ENCODE results near the gene TRIM58. TPM values are rescaled to one million over a fixed set of nuclear protein-coding genes. Genes with fewer than 3 reads are reported as not detected.

Gene TRIM58
- total and polyA plus RNA-seq, 9 donors, result 1.4 to 6.4 (median 3.3) TPM

DNA sequence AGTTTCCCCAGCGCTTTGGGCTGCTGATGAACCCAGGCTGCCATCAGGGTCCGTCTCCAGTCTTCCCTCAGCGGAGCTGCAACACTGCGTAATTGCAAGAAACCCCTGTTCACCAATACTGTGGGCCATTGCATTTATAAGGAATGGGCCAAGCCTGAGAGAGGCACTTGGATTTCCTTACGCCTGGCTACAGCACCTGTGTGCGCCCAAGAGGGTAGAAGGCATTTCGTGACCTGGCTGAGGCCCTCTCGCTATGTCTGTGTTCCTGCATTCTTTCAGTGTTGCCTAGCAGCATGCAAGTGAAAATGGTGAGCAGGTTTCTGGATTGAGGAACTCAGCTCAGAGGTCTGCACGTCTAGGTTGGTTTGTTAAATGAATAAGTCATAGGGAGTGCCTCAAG is 26.4 kb downstream of the TRIM58 start:
- no peak overlapping the region for H3K4me3 ChIP-seq (ENCODE audit: low read length)
- H3K4me1 ChIP-seq (ENCODE audit: control insufficient read depth, insufficient read depth, low read length), result no peaks in the 10 kb centered on the region
- 83% methylated on average over 6 of the region's 9 CpGs for WGBS (ENCODE audit: insufficient coverage)
- H3K27me3 ChIP-seq (ENCODE audit: control insufficient read depth, insufficient read depth, low read length), result no peaks in the 10 kb centered on the region
- peaks cover 12% of the 10 kb centered on the region for H3K9me3 ChIP-seq (replicated peaks; ENCODE audit: control insufficient read depth, low read depth, low read length)
- H3K27ac ChIP-seq (ENCODE audit: low read length), result no peak overlapping the region
- no peaks in the 10 kb centered on the region for H3K36me3 ChIP-seq (ENCODE audit: control insufficient read depth, insufficient read depth, low read length)
- no peak for DNase-seq

- Histone ChIP-seq H3K9me3 (replicated peaks; ENCODE audit: control insufficient read depth, low read depth, low read length) (peaks cover 7% of the 10 kb centered on the region), H3K27me3 (ENCODE audit: control insufficient read depth, insufficient read depth, low read length) (no peaks in the 10 kb centered on the region), H3K36me3 (ENCODE audit: control insufficient read depth, insufficient read depth, low read length) (no peaks in the 10 kb centered on the region), H3K4me3 (ENCODE audit: low read length) (no peak overlapping the region), H3K27ac (ENCODE audit: low read length) (no peak overlapping the region), H3K4me1 (ENCODE audit: control insufficient read depth, insufficient read depth, low read length) (no peaks in the 10 kb centered on the region)
- DNase-seq, result no peak
- 80% methylated on average over 2 of the region's 10 CpGs for WGBS (ENCODE audit: insufficient coverage)
Observed at GRCh38 chr1:247884797-247885413, 27.9 kb downstream of the TRIM58 start.

- Histone ChIP-seq H3K4me1 (ENCODE audit: control insufficient read depth, insufficient read depth, low read length) (no peaks in the 10 kb centered on the region), H3K36me3 (ENCODE audit: control insufficient read depth, insufficient read depth, low read length) (no peaks in the 10 kb centered on the region), H3K27me3 (ENCODE audit: control insufficient read depth, insufficient read depth, low read length) (no peaks in the 10 kb centered on the region), H3K9me3 (replicated peaks; ENCODE audit: control insufficient read depth, low read depth, low read length) (peaks cover 18% of the 10 kb centered on the region), H3K27ac (ENCODE audit: low read length) (no peak within 1 kb of the TSS), H3K4me3 (ENCODE audit: low read length) (no peak within 1 kb of the TSS)
- WGBS (ENCODE audit: insufficient coverage), result no CpG with 5 or more reads among the region's 2 CpGs
- no peak for DNase-seq
Observed at GRCh38 chr1:247895163-247895637, 38.2 kb downstream of the TRIM58 start, which contains the start of gene OR2W3. TSS of gene OR2W3 (plus strand) at chr1:247895587. CDS start at chr1:247895587, 0 bp downstream.

DNA sequence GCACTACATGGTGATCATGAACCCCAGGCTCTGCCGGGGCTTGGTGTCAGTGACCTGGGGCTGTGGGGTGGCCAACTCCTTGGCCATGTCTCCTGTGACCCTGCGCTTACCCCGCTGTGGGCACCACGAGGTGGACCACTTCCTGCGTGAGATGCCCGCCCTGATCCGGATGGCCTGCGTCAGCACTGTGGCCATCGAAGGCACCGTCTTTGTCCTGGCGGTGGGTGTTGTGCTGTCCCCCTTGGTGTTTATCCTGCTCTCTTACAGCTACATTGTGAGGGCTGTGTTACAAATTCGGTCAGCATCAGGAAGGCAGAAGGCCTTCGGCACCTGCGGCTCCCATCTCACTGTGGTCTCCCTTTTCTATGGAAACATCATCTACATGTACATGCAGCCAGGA is 39.0 kb downstream of the TRIM58 start:
- WGBS (ENCODE audit: insufficient coverage), result 93% methylated on average over 10 of the region's 14 CpGs
- Histone ChIP-seq H3K27ac (ENCODE audit: low read length) (no peak overlapping the region), H3K27me3 (ENCODE audit: control insufficient read depth, insufficient read depth, low read length) (no peaks in the 10 kb centered on the region)

GRCh38 chr1:247904122-247904521 is 47.1 kb downstream of the TRIM58 start:
- Histone ChIP-seq H3K9me3 (replicated peaks; ENCODE audit: control insufficient read depth, low read depth, low read length) (peaks cover 23% of the 10 kb centered on the region), H3K27me3 (ENCODE audit: control insufficient read depth, insufficient read depth, low read length) (no peaks in the 10 kb centered on the region), H3K27ac (ENCODE audit: low read length) (no peak overlapping the region), H3K4me1 (ENCODE audit: control insufficient read depth, insufficient read depth, low read length) (no peaks in the 10 kb centered on the region), H3K4me3 (ENCODE audit: low read length) (no peak overlapping the region), H3K36me3 (ENCODE audit: control insufficient read depth, insufficient read depth, low read length) (no peaks in the 10 kb centered on the region)
- DNase-seq, result no peak
- 78% methylated on average over 1 of the region's 6 CpGs for WGBS (ENCODE audit: insufficient coverage)

More for the DNA sequence above, 39.0 kb downstream of the TRIM58 start:
- Histone ChIP-seq H3K9me3 (replicated peaks; ENCODE audit: control insufficient read depth, low read depth, low read length) (peaks cover 22% of the 10 kb centered on the region), H3K36me3 (ENCODE audit: control insufficient read depth, insufficient read depth, low read length) (no peaks in the 10 kb centered on the region), H3K4me1 (ENCODE audit: control insufficient read depth, insufficient read depth, low read length) (no peaks in the 10 kb centered on the region), H3K4me3 (ENCODE audit: low read length) (no peak overlapping the region)
- no peak for DNase-seq

DNA sequence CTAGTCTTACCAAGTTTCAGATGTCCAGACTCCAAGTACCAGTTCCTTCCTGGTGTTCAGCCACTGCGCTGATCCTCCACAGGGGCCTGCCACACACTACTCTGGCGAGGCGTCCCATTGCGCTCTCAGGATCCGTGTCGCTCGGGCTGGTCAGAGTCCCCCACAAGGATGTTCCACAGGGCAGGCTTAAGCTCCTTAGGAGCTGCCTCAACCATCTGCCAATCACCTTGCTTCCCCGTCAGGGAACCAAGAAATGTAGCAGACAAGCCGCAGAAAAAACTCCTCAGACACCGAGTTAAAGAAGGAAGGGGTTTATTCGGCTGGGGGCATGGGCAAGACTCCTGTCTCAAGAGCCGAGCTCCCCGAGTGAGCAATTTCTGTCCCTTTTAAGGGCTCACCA is 48.2 kb downstream of the TRIM58 start:
- DNase-seq, result no peak
- 95% methylated on average over 9 of the region's 13 CpGs for WGBS (ENCODE audit: insufficient coverage)
- Histone ChIP-seq H3K4me3 (ENCODE audit: low read length) (no peak overlapping the region), H3K9me3 (replicated peaks; ENCODE audit: control insufficient read depth, low read depth, low read length) (peaks cover 23% of the 10 kb centered on the region), H3K27me3 (ENCODE audit: control insufficient read depth, insufficient read depth, low read length) (no peaks in the 10 kb centered on the region), H3K36me3 (ENCODE audit: control insufficient read depth, insufficient read depth, low read length) (no peaks in the 10 kb centered on the region), H3K4me1 (ENCODE audit: control insufficient read depth, insufficient read depth, low read length) (no peaks in the 10 kb centered on the region), H3K27ac (ENCODE audit: low read length) (no peak overlapping the region)

GRCh38 chr1:247905910-247906503 is 49.0 kb downstream of the TRIM58 start:
- Histone ChIP-seq H3K4me3 (ENCODE audit: low read length) (no peak overlapping the region), H3K9me3 (replicated peaks; ENCODE audit: control insufficient read depth, low read depth, low read length) (peaks cover 24% of the 10 kb centered on the region), H3K27me3 (ENCODE audit: control insufficient read depth, insufficient read depth, low read length) (no peaks in the 10 kb centered on the region), H3K4me1 (ENCODE audit: control insufficient read depth, insufficient read depth, low read length) (no peaks in the 10 kb centered on the region), H3K36me3 (ENCODE audit: control insufficient read depth, insufficient read depth, low read length) (no peaks in the 10 kb centered on the region), H3K27ac (ENCODE audit: low read length) (no peak overlapping the region)
- DNase-seq, result no peak
- 87% methylated on average over 4 of the region's 9 CpGs for WGBS (ENCODE audit: insufficient coverage)

DNA sequence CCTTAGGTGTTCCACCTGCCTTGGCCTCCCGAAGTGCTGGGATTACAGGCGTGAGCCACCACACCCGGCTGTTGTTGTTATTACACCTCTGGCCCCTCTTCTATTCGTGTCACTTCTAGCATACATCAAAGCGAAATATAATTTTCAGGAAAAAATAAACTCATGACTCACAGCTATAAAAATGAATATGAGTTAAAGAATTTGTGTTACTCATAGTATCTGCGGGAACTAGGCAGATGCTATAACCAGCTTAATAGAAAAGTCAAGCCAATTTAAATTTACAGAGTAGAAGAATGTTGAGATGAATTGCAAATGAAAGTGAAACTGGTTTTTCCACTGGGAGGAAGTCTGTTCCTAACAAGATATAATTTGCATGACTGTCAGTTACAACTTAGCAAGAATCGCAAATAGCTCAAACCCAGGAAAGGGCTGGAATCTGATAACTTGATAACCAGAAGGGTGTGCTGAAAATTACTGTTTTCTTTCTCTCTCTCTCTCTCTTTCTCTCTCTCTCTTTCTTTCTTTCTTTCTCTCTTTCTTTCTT is 49.6 kb downstream of the TRIM58 start:
- H3K36me3 ChIP-seq (ENCODE audit: control insufficient read depth, insufficient read depth, low read length), result no peaks in the 10 kb centered on the region
- peaks cover 24% of the 10 kb centered on the region for H3K9me3 ChIP-seq (replicated peaks; ENCODE audit: control insufficient read depth, low read depth, low read length)
- H3K4me1 ChIP-seq (ENCODE audit: control insufficient read depth, insufficient read depth, low read length), result no peaks in the 10 kb centered on the region
- H3K27ac ChIP-seq (ENCODE audit: low read length), result no peak overlapping the region
- DNase-seq, result peak; percentile 9
- no peak overlapping the region for H3K4me3 ChIP-seq (ENCODE audit: low read length)
- WGBS (ENCODE audit: insufficient coverage), result no CpG with 5 or more reads among the region's 7 CpGs
- H3K27me3 ChIP-seq (ENCODE audit: control insufficient read depth, insufficient read depth, low read length), result no peaks in the 10 kb centered on the region

DNA sequence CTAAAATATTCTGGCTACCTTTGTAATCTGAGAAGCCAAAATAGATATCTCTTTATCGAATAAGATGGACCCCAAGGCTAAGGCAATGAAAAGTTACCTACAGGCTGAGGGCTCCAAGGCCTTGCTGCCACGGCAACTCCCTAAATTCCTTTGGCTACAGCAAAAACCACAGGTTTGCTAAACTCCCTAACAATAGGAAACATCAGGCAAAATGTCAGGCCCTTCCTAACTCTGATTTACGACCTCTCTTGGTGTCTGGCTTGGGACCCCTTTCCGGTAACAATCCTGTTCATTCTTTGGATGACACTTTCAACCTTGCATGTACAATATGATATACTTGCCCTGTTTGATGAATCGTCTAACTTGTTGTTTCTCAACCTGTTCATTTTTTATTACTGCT is 51.8 kb downstream of the TRIM58 start:
- Histone ChIP-seq H3K4me1 (ENCODE audit: control insufficient read depth, insufficient read depth, low read length) (no peaks in the 10 kb centered on the region), H3K4me3 (ENCODE audit: low read length) (no peak overlapping the region), H3K36me3 (ENCODE audit: control insufficient read depth, insufficient read depth, low read length) (no peaks in the 10 kb centered on the region), H3K9me3 (replicated peaks; ENCODE audit: control insufficient read depth, low read depth, low read length) (peaks cover 26% of the 10 kb centered on the region), H3K27ac (ENCODE audit: low read length) (no peak overlapping the region), H3K27me3 (ENCODE audit: control insufficient read depth, insufficient read depth, low read length) (no peaks in the 10 kb centered on the region)
- DNase-seq, result no peak
- WGBS (ENCODE audit: insufficient coverage), result 83% methylated on average over 3 of the region's 5 CpGs

- H3K4me1 ChIP-seq (ENCODE audit: control insufficient read depth, insufficient read depth, low read length), result no peaks in the 10 kb centered on the region
- no peaks in the 10 kb centered on the region for H3K36me3 ChIP-seq (ENCODE audit: control insufficient read depth, insufficient read depth, low read length)
- no peak overlapping the region for H3K27ac ChIP-seq (ENCODE audit: low read length)
- H3K27me3 ChIP-seq (ENCODE audit: control insufficient read depth, insufficient read depth, low read length), result no peaks in the 10 kb centered on the region
- no peak overlapping the region for H3K4me3 ChIP-seq (ENCODE audit: low read length)
- no peak for DNase-seq
- 80% methylated on average over 1 of the region's 2 CpGs for WGBS (ENCODE audit: insufficient coverage)
- peaks cover 17% of the 10 kb centered on the region for H3K9me3 ChIP-seq (replicated peaks; ENCODE audit: control insufficient read depth, low read depth, low read length)
Observed at GRCh38 chr1:247913786-247914185, 56.8 kb downstream of the TRIM58 start.

Measured in muscle of leg (tissue), 11 donors.